Glutamatergic neuron (in vitro differentiated cells): ENCODE results near the gene FRS2. TPM values are rescaled to one million over a fixed set of nuclear protein-coding genes. Genes with fewer than 3 reads are reported as not detected.

ENCODE experiments used
- DNase-seq: peaks from one replicate; pipeline ENCODE4 v3.0.0; 2022
- H3K27ac Mint-ChIP-seq: one replicate; pipeline ENCODE4 v1.8.0; 2020; ENCODE audit warnings: mild to moderate bottlenecking, mixed read lengths, inconsistent platforms; ENCODE audit not compliant: unreplicated experiment
- H3K27me3 Mint-ChIP-seq: one replicate; pipeline ENCODE4 v1.8.0; 2020; ENCODE audit warnings: mild to moderate bottlenecking, moderate library complexity, mixed read lengths, inconsistent platforms; ENCODE audit not compliant: unreplicated experiment
- H3K36me3 Mint-ChIP-seq: one replicate; pipeline ENCODE4 v1.8.0; 2020; ENCODE audit warnings: mild to moderate bottlenecking, mixed read lengths, inconsistent platforms; ENCODE audit not compliant: unreplicated experiment
- H3K4me1 Mint-ChIP-seq: one replicate; pipeline ENCODE4 v1.8.0; 2020; ENCODE audit warnings: mild to moderate bottlenecking, low read depth, mixed read lengths, inconsistent platforms; ENCODE audit not compliant: unreplicated experiment
- H3K4me3 Mint-ChIP-seq: one replicate; pipeline ENCODE4 v1.8.0; 2020; ENCODE audit warnings: mild to moderate bottlenecking, mixed read lengths, inconsistent platforms; ENCODE audit not compliant: unreplicated experiment
- H3K9me3 Mint-ChIP-seq: one replicate; pipeline ENCODE4 v1.8.0; 2020; ENCODE audit warnings: mild to moderate bottlenecking, moderate library complexity, mixed read lengths, inconsistent platforms; ENCODE audit not compliant: unreplicated experiment
- CTCF ChIP-seq: fragments of 200-600 bp; sonication (generic); IDR thresholded peaks from one replicate; pipeline ENCODE4 v1.5.0; 2021; ENCODE audit not compliant: partially characterized antibody, unreplicated experiment
- total RNA-seq: library from RNA; stranded (reverse); fragmentation: NEBNext Ultra II Directional; extraction: Animal tissue kit (Norgen Biotek cat#: 25700); gene quantifications from one replicate; pipeline ENCODE4 v1.2.1, GENCODE V29; 2021; ENCODE audit not compliant: unreplicated experiment

FRS2 gene
- total RNA-seq, 1 donor from 2014 or later = 26.7 TPM

- Mint-ChIP-seq H3K9me3 (peaks cover 6% of the 10 kb centered on the region), H3K4me3 (no peak overlapping the region), H3K27me3 (no peaks in the 10 kb centered on the region), H3K36me3 (peaks cover 12% of the 10 kb centered on the region), H3K4me1 (no peaks in the 10 kb centered on the region), H3K27ac (no peak overlapping the region)
- no peak for TF ChIP-seq CTCF
- DNase-seq = no peak
Observed at GRCh38 chr12:69545081-69545480, 74.9 kb downstream of the FRS2 start.

- H3K27ac Mint-ChIP-seq = no peak overlapping the region
- H3K27me3 Mint-ChIP-seq = no peaks in the 10 kb centered on the region
- peaks cover 6% of the 10 kb centered on the region for H3K9me3 Mint-ChIP-seq
- no peaks in the 10 kb centered on the region for H3K4me1 Mint-ChIP-seq
- H3K4me3 Mint-ChIP-seq = no peak overlapping the region
- no peak for TF ChIP-seq CTCF
- peaks cover 12% of the 10 kb centered on the region for H3K36me3 Mint-ChIP-seq
- no peak for DNase-seq
Observed at GRCh38 chr12:69546693-69547438, 76.7 kb downstream of the FRS2 start.

GRCh38 chr12:69548687-69549086 is 78.5 kb downstream of the FRS2 start:
- TF ChIP-seq CTCF = no peak
- peaks cover 3% of the 10 kb centered on the region for H3K9me3 Mint-ChIP-seq
- H3K27me3 Mint-ChIP-seq = no peaks in the 10 kb centered on the region
- H3K36me3 Mint-ChIP-seq = peaks cover 6% of the 10 kb centered on the region
- no peak overlapping the region for H3K4me3 Mint-ChIP-seq
- no peak overlapping the region for H3K27ac Mint-ChIP-seq
- no peak for DNase-seq
- peaks cover 3% of the 10 kb centered on the region for H3K4me1 Mint-ChIP-seq

GRCh38 chr12:69550569-69551350 is 80.6 kb downstream of the FRS2 start:
- Mint-ChIP-seq H3K36me3 (no peaks in the 10 kb centered on the region), H3K9me3 (peaks cover 1% of the 10 kb centered on the region), H3K4me1 (peaks cover 3% of the 10 kb centered on the region), H3K27me3 (no peaks in the 10 kb centered on the region), H3K4me3 (no peak overlapping the region), H3K27ac (no peak overlapping the region)
- no peak for DNase-seq
- no peak for TF ChIP-seq CTCF
